KMS-11 (cell line): Measurements from ENCODE around the gene CDK15.
"Not testable (repeated sequence)": the region's sequence is repeated elsewhere in the genome, so short reads cannot be mapped to it uniquely, and the experiment has no call there.

Experiments used
- H2AFZ ChIP-seq: fragments of 200-600 bp; sonication (generic); 2 replicates; pipeline ENCODE4 v1.6.1; 2016; ENCODE audit warnings: antibody characterized with exemption, mixed run types, low read depth
- H3K27ac ChIP-seq: fragments of 200-600 bp; sonication (generic); 2 replicates; pipeline ENCODE4 v1.6.1; 2016; ENCODE audit warnings: mild to moderate bottlenecking, mixed run types
- H3K27me3 ChIP-seq: fragments of 200-600 bp; sonication (generic); 2 replicates; pipeline ENCODE4 v1.6.1; 2017; ENCODE audit warnings: mild to moderate bottlenecking, low read depth, mixed run types, moderate library complexity; ENCODE audit not compliant: insufficient read depth
- H3K36me3 ChIP-seq: fragments of 200-600 bp; sonication (generic); 2 replicates; pipeline ENCODE4 v1.6.1; 2017; ENCODE audit warnings: mild to moderate bottlenecking, mixed run types; ENCODE audit not compliant: insufficient read depth
- H3K4me1 ChIP-seq: fragments of 200-600 bp; sonication (generic); 2 replicates; pipeline ENCODE4 v1.6.1; 2016; ENCODE audit warnings: mild to moderate bottlenecking, low read depth, mixed run types; ENCODE audit not compliant: poor library complexity, severe bottlenecking
- H3K4me2 ChIP-seq: fragments of 200-600 bp; sonication (generic); 2 replicates; pipeline ENCODE4 v1.7.0; 2016; ENCODE audit warnings: mild to moderate bottlenecking, mixed run types
- H3K4me3 ChIP-seq: fragments of 200-600 bp; sonication (generic); IDR thresholded peaks from 2 replicates; pipeline ENCODE4 v1.6.1; 2017; ENCODE audit warnings: low read depth, low read length, mixed read lengths; ENCODE audit not compliant: insufficient read depth
- H3K79me2 ChIP-seq: fragments of 200-600 bp; sonication (generic); 2 replicates; pipeline ENCODE4 v1.6.1; 2016; ENCODE audit warnings: low read depth, mixed run types; ENCODE audit not compliant: insufficient read depth
- H3K9ac ChIP-seq: fragments of 200-600 bp; sonication (generic); 2 replicates; pipeline ENCODE4 v1.6.1; 2016; ENCODE audit warnings: mild to moderate bottlenecking, mixed run types
- H4K20me1 ChIP-seq: fragments of 200-600 bp; sonication (generic); 2 replicates; pipeline ENCODE4 v1.6.1; 2016; ENCODE audit warnings: mild to moderate bottlenecking, mixed run types; ENCODE audit not compliant: insufficient read depth
- TF ChIP-seq, protein P1 (sequence below): fragments of 200-600 bp; sonication (generic); conservative IDR thresholded peaks from 2 replicates; pipeline ENCODE4 v1.6.1; 2017; ENCODE audit warnings: low read depth, mild to moderate bottlenecking, antibody characterized with exemption, low read length, moderate library complexity, mixed read lengths

The CDK15 gene

DNA sequence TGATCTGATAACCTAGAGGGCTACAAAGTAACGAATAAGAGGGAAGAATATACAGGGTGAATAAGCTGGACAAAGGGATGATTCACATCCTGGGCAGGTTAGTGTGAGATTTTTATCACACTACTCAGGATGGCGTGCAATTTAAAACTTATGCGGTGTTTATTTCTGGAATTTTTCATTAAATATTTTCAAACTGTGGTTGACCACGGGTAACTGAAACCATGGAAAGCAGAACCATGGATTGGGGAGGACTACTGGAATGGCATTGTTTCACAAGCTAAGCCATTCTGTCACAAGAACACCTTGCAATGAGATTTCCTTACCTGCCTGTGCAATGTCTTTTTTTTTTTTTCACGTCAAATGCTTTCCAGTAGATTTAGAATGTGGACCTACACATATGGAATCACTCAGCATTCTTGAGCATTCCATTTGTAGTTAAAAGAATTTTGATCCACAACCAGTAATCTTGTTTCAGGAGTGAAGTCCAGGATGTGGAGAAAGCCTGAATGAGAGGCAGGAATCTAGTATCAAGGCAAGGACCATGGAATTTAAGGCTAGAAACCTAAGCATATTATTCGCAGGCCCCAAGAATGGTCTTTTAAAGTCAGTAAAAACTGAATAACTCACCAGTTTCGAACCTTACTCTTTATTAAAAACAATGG lies 8.0 kb upstream of the CDK15 start:
- no peaks in the 10 kb centered on the region for H3K4me1 ChIP-seq
- H3K27ac ChIP-seq, result no peak overlapping the region
- no peak overlapping the region for H3K4me3 ChIP-seq
- no peaks in the 10 kb centered on the region for H3K36me3 ChIP-seq
- no peaks in the 10 kb centered on the region for H3K79me2 ChIP-seq
- no peak overlapping the region for H3K4me2 ChIP-seq
- H4K20me1 ChIP-seq, result no peaks in the 10 kb centered on the region
- TF ChIP-seq, protein P1, sequence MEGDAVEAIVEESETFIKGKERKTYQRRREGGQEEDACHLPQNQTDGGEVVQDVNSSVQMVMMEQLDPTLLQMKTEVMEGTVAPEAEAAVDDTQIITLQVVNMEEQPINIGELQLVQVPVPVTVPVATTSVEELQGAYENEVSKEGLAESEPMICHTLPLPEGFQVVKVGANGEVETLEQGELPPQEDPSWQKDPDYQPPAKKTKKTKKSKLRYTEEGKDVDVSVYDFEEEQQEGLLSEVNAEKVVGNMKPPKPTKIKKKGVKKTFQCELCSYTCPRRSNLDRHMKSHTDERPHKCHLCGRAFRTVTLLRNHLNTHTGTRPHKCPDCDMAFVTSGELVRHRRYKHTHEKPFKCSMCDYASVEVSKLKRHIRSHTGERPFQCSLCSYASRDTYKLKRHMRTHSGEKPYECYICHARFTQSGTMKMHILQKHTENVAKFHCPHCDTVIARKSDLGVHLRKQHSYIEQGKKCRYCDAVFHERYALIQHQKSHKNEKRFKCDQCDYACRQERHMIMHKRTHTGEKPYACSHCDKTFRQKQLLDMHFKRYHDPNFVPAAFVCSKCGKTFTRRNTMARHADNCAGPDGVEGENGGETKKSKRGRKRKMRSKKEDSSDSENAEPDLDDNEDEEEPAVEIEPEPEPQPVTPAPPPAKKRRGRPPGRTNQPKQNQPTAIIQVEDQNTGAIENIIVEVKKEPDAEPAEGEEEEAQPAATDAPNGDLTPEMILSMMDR, result no peak
- no peak overlapping the region for H3K9ac ChIP-seq
- H3K27me3 ChIP-seq, result no peaks in the 10 kb centered on the region
- no peak overlapping the region for H2AFZ ChIP-seq

DNA sequence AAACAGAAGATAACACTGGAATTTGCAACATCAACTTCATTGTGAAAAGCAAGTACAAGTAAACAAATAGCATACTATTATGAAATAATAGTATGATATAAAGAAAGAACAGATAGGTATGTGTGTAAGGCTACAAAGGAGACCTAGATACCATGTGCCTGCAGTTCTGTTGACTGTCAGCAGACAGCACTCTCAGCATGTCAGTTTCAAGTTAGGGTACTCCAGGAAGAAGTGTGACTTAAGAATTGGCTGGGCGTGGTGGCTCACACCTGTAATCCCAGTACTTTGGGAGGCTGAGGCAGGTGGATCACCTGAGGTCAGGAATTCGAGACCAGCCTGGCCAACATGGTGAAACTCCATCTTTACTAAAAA lies 7.4 kb upstream of the CDK15 start:
- not testable (repeated sequence) for H3K79me2 ChIP-seq, H3K4me2 ChIP-seq, H3K27ac ChIP-seq, H3K27me3 ChIP-seq, H3K9ac ChIP-seq, H3K36me3 ChIP-seq, H3K4me3 ChIP-seq, H2AFZ ChIP-seq, H4K20me1 ChIP-seq, H3K4me1 ChIP-seq

DNA sequence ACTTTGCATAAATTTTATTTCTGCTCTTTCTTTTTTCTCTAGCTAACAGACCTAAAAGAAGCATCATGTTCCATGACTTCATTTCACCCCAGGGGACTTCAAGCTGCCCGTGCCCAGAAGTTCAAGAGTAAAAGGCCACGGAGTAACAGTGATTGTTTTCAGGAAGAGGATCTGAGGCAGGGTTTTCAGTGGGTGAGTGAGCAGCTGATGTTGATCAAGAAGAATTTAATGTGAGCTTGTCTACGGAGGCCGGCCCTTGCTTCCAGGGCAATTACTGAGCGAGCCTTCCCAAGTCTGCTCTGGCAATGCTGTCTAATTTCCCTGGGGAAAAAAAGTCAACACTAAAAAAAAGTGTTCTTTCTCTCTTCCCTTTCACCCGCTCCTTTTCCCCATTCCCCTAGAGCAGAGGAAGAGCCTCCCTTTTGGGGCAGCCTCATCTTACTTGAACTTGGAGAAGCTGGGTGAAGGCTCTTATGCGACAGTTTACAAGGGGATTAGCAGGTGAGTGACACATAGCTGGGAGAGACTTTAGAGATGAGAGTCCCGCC lies 1.2 kb downstream of the CDK15 start:
- Histone ChIP-seq H3K36me3 (no peaks in the 10 kb centered on the region), H3K4me2 (no peak overlapping the region), H4K20me1 (no peaks in the 10 kb centered on the region), H3K4me1 (no peaks in the 10 kb centered on the region), H3K79me2 (no peaks in the 10 kb centered on the region), H3K27me3 (no peaks in the 10 kb centered on the region), H3K9ac (no peak overlapping the region), H3K27ac (no peak overlapping the region), H2AFZ (no peak overlapping the region), H3K4me3 (no peak overlapping the region)
- TF ChIP-seq, protein P1, result no peak

DNA sequence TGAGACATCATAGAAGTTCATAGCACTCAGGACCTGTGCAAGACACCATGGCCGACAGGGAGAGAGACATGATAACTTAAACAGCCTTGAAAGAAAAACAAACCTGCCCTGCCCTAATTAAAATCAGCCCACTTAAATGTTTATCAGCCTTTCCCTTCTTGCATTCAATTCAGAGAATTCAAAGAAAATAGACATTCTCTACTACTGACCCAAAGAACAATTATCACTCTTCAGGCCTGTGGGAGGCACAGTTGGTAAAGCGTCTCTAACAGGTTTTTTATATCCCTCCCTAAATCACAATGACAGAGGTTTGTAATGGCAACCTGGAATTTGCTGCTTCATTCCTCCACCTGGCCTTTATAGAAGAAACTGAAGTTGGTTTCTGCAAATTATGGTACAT lies 1.7 kb downstream of the CDK15 start:
- no peak overlapping the region for H3K4me2 ChIP-seq
- no peak overlapping the region for H3K9ac ChIP-seq

DNA sequence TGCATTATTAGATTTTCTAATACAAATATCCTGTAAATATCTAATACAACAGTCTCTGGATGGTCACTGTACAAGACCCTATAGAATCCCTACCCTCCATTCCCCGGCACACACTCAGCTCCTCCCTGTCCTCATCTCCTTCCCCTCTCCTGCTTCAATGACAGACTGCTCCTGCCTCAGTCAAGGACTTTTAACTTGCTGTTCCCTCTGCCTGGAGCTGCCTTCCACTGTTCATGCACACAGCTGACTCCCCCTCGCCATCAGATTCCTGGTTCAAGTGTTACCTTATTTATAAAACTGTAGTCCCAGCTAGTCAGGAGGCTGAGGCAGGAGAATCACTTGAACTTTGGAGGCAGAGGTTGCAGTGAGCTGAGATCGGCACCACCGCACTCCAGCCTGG lies 3.3 kb downstream of the CDK15 start:
- TF ChIP-seq, protein P1, result no peak
- Histone ChIP-seq H3K4me1 (no peaks in the 10 kb centered on the region), H3K4me2 (no peak overlapping the region), H3K9ac (no peak overlapping the region), H3K27ac (no peak overlapping the region), H2AFZ (no peak overlapping the region), H3K79me2 (no peaks in the 10 kb centered on the region), H4K20me1 (no peaks in the 10 kb centered on the region), H3K4me3 (no peak overlapping the region), H3K36me3 (no peaks in the 10 kb centered on the region), H3K27me3 (no peaks in the 10 kb centered on the region)

More for the DNA sequence above, 1.7 kb downstream of the CDK15 start:
- H3K27me3 ChIP-seq, result no peaks in the 10 kb centered on the region
- no peak overlapping the region for H2AFZ ChIP-seq
- TF ChIP-seq, protein P1, result no peak
- H3K79me2 ChIP-seq, result no peaks in the 10 kb centered on the region
- no peak overlapping the region for H3K4me3 ChIP-seq
- H3K36me3 ChIP-seq, result no peaks in the 10 kb centered on the region
- no peaks in the 10 kb centered on the region for H4K20me1 ChIP-seq
- no peak overlapping the region for H3K27ac ChIP-seq
- no peaks in the 10 kb centered on the region for H3K4me1 ChIP-seq

DNA sequence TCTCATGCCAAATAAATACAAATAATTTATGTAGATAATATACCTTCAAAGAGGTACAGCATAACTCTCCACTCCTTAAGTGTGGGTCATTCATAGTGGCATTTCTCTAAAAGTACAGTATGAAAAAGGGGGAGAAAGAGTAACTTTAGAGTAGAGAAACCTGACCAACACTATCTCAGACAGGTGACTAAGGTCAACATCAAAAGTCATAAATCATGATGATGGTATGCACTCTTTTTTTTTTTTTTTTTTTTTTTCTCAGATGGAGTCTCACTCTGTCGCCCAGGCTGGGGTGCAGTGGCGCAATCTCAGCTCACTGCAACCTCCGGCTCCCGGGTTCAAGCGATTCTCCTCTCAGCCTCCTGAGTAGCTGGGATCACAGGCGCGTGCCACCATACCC lies 4.3 kb downstream of the CDK15 start:
- not testable (repeated sequence) for H3K27me3 ChIP-seq, H3K4me2 ChIP-seq

More for the DNA sequence above, 4.3 kb downstream of the CDK15 start:
- not testable (repeated sequence) for H2AFZ ChIP-seq, H3K4me1 ChIP-seq, H3K9ac ChIP-seq, H3K4me3 ChIP-seq, H3K36me3 ChIP-seq, H3K27ac ChIP-seq, H4K20me1 ChIP-seq, H3K79me2 ChIP-seq
